Esophagus muscularis mucosa (tissue), 4 donors: ENCODE results near the gene EXOC6B. TPM values are rescaled to one million over a fixed set of nuclear protein-coding genes. Genes with fewer than 3 reads are reported as not detected.
"Not testable (repeated sequence)": the region's sequence is repeated elsewhere in the genome, so short reads cannot be mapped to it uniquely, and the experiment has no call there.

ENCODE experiments used
- DNase-seq: peaks from one replicate; pipeline ENCODE4 v3.0.0-alpha.2; 2017; ENCODE audit errors: extremely low spot score
- H3K27ac ChIP-seq, 4 donors: fragments of 200-600 bp; sonication (generic); replicated peaks in 1 of 4; 1 replicate in 3 of 4; 2 replicates in 1 of 4; pipeline ENCODE4 v1.5.1; 2016 to 2019; ENCODE audit warnings: mild to moderate bottlenecking in 1 of 4
- H3K27me3 ChIP-seq, 4 donors: fragments of 200-600 bp; sonication (generic); one replicate each; pipeline versions ENCODE4 v1.5.1 to v1.6.0; 2016 to 2019
- H3K36me3 ChIP-seq, 4 donors: fragments of 200-600 bp; sonication (generic); one replicate each; pipeline ENCODE4 v1.5.1; 2016 to 2019
- H3K4me1 ChIP-seq, 4 donors: fragments of 200-600 bp; sonication (generic); one replicate each; pipeline ENCODE4 v1.5.1; 2016 to 2019
- H3K4me3 ChIP-seq, 4 donors: fragments of 200-600 bp; sonication (generic); 1 replicate in 2 of 4; 2 replicates in 2 of 4; pipeline ENCODE4 v1.5.1; 2016 to 2019; ENCODE audit warnings: mild to moderate bottlenecking in 4 of 4, moderate library complexity in 1 of 4
- H3K9me3 ChIP-seq, 4 donors: fragments of 200-600 bp; sonication (generic); 1 replicate in 3 of 4; 2 replicates in 1 of 4; pipeline ENCODE4 v1.5.1; 2016 to 2019
- CTCF ChIP-seq, 3 experiments: fragments of 200-600 bp in 2 of 3; fragments of 450-650 bp in 1 of 3; sonication (generic) in 2 of 3; IDR thresholded peaks; one replicate each; pipeline ENCODE4 v1.5.1; 2017 to 2019; ENCODE audit warnings: antibody characterized with exemption in 3 of 3, mild to moderate bottlenecking in 2 of 3, moderate library complexity in 1 of 3
- EP300 ChIP-seq: sonication (generic); formaldehyde crosslinking; IDR thresholded peaks from one replicate; pipeline ENCODE4 v1.6.1; 2017; ENCODE audit warnings: antibody characterized with exemption
- POLR2A ChIP-seq: fragments of 450-650 bp; IDR thresholded peaks from one replicate; pipeline ENCODE4 v1.6.1; 2017; ENCODE audit warnings: antibody characterized with exemption, moderate library complexity, mild to moderate bottlenecking, low read depth
- POLR2AphosphoS5 ChIP-seq, 2 donors: sonication (generic); formaldehyde crosslinking; IDR thresholded peaks; one replicate each; pipeline ENCODE4 v1.6.1; 2017; ENCODE audit warnings: antibody characterized with exemption in 2 of 2
- WGBS: methylation state at CpG from one replicate; pipeline ENCODE4 v1.1.5; 2018; 5-methylcytosine and 5-hydroxymethylcytosine counted together
- intact Hi-C: fragments of 100-400 bp; cut with DNase I; formaldehyde crosslinking; loops from one replicate; pipeline ENCODE4 v1.15.1; 2023
- total RNA-seq, 4 donors: library from RNA; depleted of rRNA; stranded (reverse); fragments of >200 nt; gene quantifications; one replicate each; pipeline versions ENCODE4 v1.1.0 to v1.2.1, GENCODE V29; 2016

EXOC6B gene
- total RNA-seq, 4 donors from 2014 or later, result 24.5 to 45.9 (median 37.4) TPM

GRCh38 chr2:72602095-72602494, 223.7 kb downstream of the EXOC6B start:
- Histone ChIP-seq H3K36me3 (no peaks in the 10 kb centered on the region), H3K9me3 (no peaks in the 10 kb centered on the region), H3K27me3 (no peaks in the 10 kb centered on the region), H3K4me3 (no peak overlapping the region), H3K27ac (no peak overlapping the region), H3K4me1 (no peaks in the 10 kb centered on the region)
- TF ChIP-seq POLR2AphosphoS5 (IDR thresholded peaks at IDR 0.05) (no peak), CTCF (IDR thresholded peaks at IDR 0.05) (no peak), EP300 (no peak), POLR2A (no peak)
- DNase-seq, result no peak
- intact Hi-C loops, result no loop called here
- 83% methylated on average over 1 of the region's 1 CpG for WGBS

- H3K27ac ChIP-seq, H3K4me3 ChIP-seq, DNase-seq, H3K9me3 ChIP-seq, H3K27me3 ChIP-seq, H3K36me3 ChIP-seq: not testable (repeated sequence)
- 96% methylated on average over 4 of the region's 4 CpGs for WGBS
- intact Hi-C loops, result loop anchor here (5.0 to 10.0 kb wide), 3 partner anchors 432 to 1039 kb away; no protein-coding TSS in a partner anchor
- peaks cover 0 to 11% (median 9%) of the 10 kb centered on the region in 4 donors for H3K4me1 ChIP-seq
These were observed 242.0 kb downstream of the EXOC6B start for GRCh38 chr2:72583836-72584235.

GRCh38 chr2:72583376-72583775, 242.5 kb downstream of the EXOC6B start:
- Histone ChIP-seq H3K4me3 (no peak overlapping the region), H3K27ac (no peak overlapping the region), H3K4me1 (peaks cover 0 to 13% (median 9%) of the 10 kb centered on the region in 4 donors), H3K9me3 (no peaks in the 10 kb centered on the region), H3K27me3 (no peaks in the 10 kb centered on the region), H3K36me3 (no peaks in the 10 kb centered on the region)
- 43% methylated on average over 1 of the region's 1 CpG for WGBS
- no peak for TF ChIP-seq CTCF (IDR thresholded peaks at IDR 0.05)
- TF ChIP-seq POLR2AphosphoS5 (IDR thresholded peaks at IDR 0.05), result no peak
- TF ChIP-seq EP300, result no peak
- TF ChIP-seq POLR2A, result no peak
- intact Hi-C loops, result loop anchor here (5.0 to 10.0 kb wide), 3 partner anchors 431 to 1039 kb away; no protein-coding TSS in a partner anchor
- DNase-seq, result no peak

- Histone ChIP-seq H3K9me3 (no peaks in the 10 kb centered on the region), H3K27ac (no peak overlapping the region), H3K27me3 (no peaks in the 10 kb centered on the region), H3K4me1 (peaks cover 0 to 16% (median 15%) of the 10 kb centered on the region in 4 donors), H3K36me3 (no peaks in the 10 kb centered on the region), H3K4me3 (no peak overlapping the region)
- 76% methylated on average over 5 of the region's 5 CpGs for WGBS
- no peak for DNase-seq
- TF ChIP-seq CTCF (IDR thresholded peaks at IDR 0.05) (no peak), EP300 (no peak), POLR2A (no peak), POLR2AphosphoS5 (IDR thresholded peaks at IDR 0.05) (no peak)
- intact Hi-C loops, result loop anchor here (5.0 to 10.0 kb wide), 3 partner anchors 429 to 1037 kb away; no protein-coding TSS in a partner anchor
These were observed 244.2 kb downstream of the EXOC6B start for GRCh38 chr2:72581560-72582181.

- TF ChIP-seq CTCF (IDR thresholded peaks at IDR 0.05), result peak; percentile 66 to 67 (median 66)
- TF ChIP-seq POLR2A, result no peak
- 43% methylated on average over 1 of the region's 1 CpG for WGBS
- H3K4me3 ChIP-seq, result no peak overlapping the region
- H3K27ac ChIP-seq, result no peak overlapping the region
- no peak for DNase-seq
- intact Hi-C loops, result loop anchor here (5.0 to 10.0 kb wide), 4 partner anchors 165 to 1035 kb away; no protein-coding TSS in a partner anchor
- H3K27me3 ChIP-seq, result no peaks in the 10 kb centered on the region
- H3K9me3 ChIP-seq, result no peaks in the 10 kb centered on the region
- H3K4me1 ChIP-seq, result peaks cover 0 to 22% (median 18%) of the 10 kb centered on the region in 4 donors
- no peaks in the 10 kb centered on the region for H3K36me3 ChIP-seq
These were observed 246.1 kb downstream of the EXOC6B start for GRCh38 chr2:72579591-72580180.
